ENCODE results near the gene CDT1. TPM values are rescaled to one million over a fixed set of nuclear protein-coding genes. Genes with fewer than 3 reads are reported as not detected.

The CDT1 gene
- total RNA-seq, 3 donors from 2014 or later = 1.3 to 3.3 (median 3.2) TPM

- intact Hi-C loops (cut with DNase I; ENCODE audit: low total_unique reads) = no loop called here
- DNase-seq (ENCODE audit: low spot score in 2 of 2) = peak; percentile 57 to 65
- H3K27ac ChIP-seq = peak overlapping the region; percentile 79 to 91
- peak overlapping the region; percentile 68 to 97 (median 75) for H3K4me3 ChIP-seq
- H3K9me3 ChIP-seq = no peaks in the 10 kb centered on the region
- H3K4me1 ChIP-seq = peaks cover 0 to 7% of the 10 kb centered on the region in 2 donors
- no peak for TF ChIP-seq POLR2AphosphoS5 (IDR thresholded peaks at IDR 0.05)
- TF ChIP-seq CTCF (IDR thresholded peaks at IDR 0.05) = peak; percentile 34 to 46 (median 40)
- TF ChIP-seq POLR2A (IDR thresholded peaks at IDR 0.05) = no peak
- no peaks in the 10 kb centered on the region for H3K27me3 ChIP-seq
- H3K36me3 ChIP-seq = no peaks in the 10 kb centered on the region
Measured at GRCh38 chr16:88857728-88858339, 54.2 kb downstream of the CDT1 start.

Other genes starting within 250 kb of the CDT1 start
- gene ZC3H18, start 233.4 kb upstream of the CDT1 start, total RNA-seq = 10 to 100 TPM; 12.5 to 14.9 (median 13.3) TPM
- gene IL17C, start 165.2 kb upstream of the CDT1 start, total RNA-seq = not detected
- 100 to 1,000 TPM; 138 to 194 (median 180) TPM for gene CYBA, start 152.7 kb upstream of the CDT1 start, total RNA-seq
- 10 to 100 TPM; 17.4 to 21.3 (median 19.0) TPM for gene MVD, start 140.7 kb upstream of the CDT1 start, total RNA-seq
- gene SNAI3, start 117.3 kb upstream of the CDT1 start, total RNA-seq = under 1 TPM; 0.66 to 0.96 (median 0.73) TPM
- 10 to 100 TPM; 19.2 to 22.0 (median 21.9) TPM for gene RNF166, start 97.4 kb upstream of the CDT1 start, total RNA-seq
- 1 to 10 TPM; 7.3 to 8.2 (median 7.8) TPM for gene CTU2, start 97.3 kb upstream of the CDT1 start, total RNA-seq
- gene PIEZO1, start 18.6 kb upstream of the CDT1 start, total RNA-seq = 100 to 1,000 TPM in 2 of 3 donors, 10 to 100 TPM in 1; 90.7 to 181 (median 135) TPM
- gene APRT, start 8.1 kb downstream of the CDT1 start, total RNA-seq = 100 to 1,000 TPM in 2 of 3 donors, 10 to 100 TPM in 1; 93.8 to 152 (median 126) TPM
- 10 to 100 TPM; 16.2 to 29.5 (median 17.9) TPM for gene GALNS, start 53.2 kb downstream of the CDT1 start, total RNA-seq
- gene TRAPPC2L, start 53.3 kb downstream of the CDT1 start, total RNA-seq = 10 to 100 TPM; 32.1 to 37.8 (median 34.4) TPM
- not detected for gene PABPN1L, start 62.9 kb downstream of the CDT1 start, total RNA-seq
- gene CBFA2T3, start 173.4 kb downstream of the CDT1 start, total RNA-seq = 1 to 10 TPM in 1 of 3 donors, under 1 TPM in 2; 0.64 to 2.3 (median 0.88) TPM